Stimulated activated CD4-positive, alpha-beta T cell treated with anti-CD3 and anti-CD28 coated beads, Interleukin-15, amount 100 ng/mL, for 48 hours (primary cell): ENCODE results near the gene ZPR1.
A peak's percentile ranks its signal among the peaks of the same experiment; 100 is the strongest.

ENCODE experiments used
- DNase-seq, 2 donors: peaks; one replicate each; pipeline ENCODE4 v3.0.0-alpha.2; 2020; ENCODE audit warnings: low read depth in 2 of 2

ZPR1 gene

DNA sequence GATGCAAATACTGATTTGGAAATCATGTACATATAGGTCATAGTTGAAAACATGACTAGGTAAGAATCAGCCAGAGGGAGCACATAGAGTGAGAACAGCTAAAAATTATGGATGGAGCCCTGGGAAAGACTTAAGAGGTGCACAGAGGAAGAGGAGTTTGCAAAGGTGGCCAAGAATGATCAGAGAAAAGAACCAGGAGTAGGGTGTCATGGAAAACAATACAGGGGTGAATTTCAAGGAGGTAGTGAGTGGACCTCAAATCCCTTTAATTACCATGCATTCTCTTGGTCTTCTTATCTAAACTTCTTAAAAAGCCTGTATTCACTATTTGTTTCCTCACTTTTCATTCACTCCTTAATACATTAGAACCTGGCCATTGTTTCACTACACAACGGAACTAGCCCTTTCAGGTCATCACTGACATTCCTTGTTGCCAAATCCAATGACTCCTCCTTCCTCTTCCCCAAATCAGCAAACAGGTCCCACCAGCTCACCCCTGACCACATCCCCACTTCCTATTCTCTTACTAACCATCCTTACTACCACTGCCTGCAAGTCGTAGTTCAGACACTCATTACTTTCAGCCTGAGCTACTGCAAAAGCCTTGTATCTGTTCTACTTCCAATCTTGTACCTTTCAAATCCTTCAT is 37.6 kb downstream of the ZPR1 start:
- DNase-seq, result no peak

DNA sequence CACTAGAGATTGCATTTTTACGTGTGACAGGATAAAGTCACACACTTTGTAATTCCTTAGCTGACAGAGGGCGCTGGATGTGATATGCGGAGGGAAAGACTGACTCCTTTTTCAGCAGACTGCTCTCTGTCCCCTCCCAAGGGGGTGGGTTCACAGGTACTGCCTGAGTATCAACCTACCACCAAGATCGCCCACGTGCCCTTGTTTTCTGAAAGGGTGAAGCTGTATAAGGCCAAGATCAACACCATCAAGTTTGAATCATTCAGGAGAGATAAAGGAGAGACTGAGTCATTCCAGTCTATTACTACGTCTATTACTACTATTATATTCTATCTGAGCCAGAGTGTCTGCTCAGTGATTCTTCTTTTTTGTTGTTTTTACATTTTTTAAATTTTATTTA is 45.7 kb downstream of the ZPR1 start:
- DNase-seq, result no peak

DNA sequence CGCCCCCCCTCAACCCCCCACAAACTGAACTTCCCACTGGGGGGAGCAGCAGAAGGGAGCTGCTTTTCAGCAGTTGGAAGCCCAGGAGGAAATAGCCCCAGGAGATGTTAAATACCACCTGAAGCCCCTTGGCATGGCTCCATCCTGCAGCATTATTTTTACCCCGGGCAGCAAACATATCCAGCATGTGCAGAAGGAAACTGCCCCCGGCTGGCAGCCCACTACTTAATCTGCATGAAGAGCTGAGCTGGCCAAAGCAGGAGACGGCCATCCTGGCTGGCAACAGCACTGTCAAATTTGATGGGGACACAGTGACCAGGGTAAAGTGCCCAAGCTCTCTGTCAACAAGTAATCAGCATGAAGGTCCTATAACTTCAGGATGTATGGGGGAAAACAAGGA is 47.1 kb downstream of the ZPR1 start:
- no peak for DNase-seq

DNA sequence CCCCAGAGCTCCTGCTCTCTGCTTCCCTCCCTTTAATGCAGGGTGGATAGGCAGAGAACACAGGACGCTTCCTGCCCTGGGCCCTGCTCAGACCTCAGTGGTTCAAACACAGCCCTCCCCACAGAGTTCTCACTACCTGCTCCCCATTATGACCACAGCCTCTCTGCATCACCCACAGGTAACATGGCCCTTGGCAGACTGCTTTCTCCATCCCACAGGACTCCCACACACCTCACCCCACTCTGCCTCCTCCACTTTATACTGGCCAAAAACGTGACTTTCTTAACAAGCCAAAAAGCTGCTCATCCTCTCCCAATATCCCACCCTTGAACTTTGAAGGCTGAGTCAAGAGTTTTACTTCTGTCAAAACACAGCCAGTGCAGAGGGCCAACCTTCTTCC is 48.8 kb downstream of the ZPR1 start:
- no peak for DNase-seq

DNA sequence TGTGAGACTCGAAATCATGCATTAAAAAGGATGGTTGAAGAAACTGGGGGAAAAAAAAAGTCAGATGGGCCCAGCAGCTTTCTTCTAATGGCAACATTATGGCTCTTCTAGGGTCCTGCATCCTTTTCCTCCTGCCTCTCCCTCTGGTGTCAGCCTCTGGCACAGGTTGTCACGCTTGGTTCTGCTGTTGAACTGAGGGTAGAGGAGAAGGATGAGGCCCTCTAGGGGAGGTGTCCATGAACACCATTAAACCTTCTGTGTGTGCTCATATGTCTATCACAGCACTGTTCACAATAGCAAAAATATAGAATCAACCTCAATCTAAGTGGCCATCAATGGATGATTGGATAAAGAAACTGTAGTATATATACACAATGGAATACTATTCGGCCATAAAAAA is 51.1 kb downstream of the ZPR1 start:
- DNase-seq, result no peak

DNA sequence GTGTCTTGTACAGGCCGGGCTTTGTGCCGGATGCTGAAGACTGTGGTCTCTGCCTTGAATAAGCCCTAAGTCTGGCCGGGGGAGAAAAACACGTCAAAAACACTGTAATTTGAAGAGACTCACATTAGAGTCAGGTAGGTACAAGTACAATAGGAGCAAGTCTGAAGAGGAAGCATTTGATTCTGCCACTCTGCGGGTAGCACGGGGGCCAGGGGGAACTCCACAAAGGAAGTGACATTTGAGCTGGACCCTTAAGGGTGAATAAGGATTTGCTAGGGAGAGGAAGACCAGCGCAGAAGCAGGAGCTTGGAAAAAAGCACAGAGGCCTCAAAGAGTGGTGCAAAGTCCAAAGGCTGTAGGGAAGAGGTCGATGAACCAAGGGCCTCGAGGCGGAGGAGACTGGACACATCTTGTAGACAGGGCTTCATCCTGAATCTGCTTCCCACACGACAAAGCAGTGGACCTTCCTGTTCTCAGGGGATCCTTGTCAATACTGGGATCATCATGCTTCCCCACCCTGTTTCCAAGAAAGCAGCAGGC is 53.8 kb downstream of the ZPR1 start:
- DNase-seq, result no peak

DNA sequence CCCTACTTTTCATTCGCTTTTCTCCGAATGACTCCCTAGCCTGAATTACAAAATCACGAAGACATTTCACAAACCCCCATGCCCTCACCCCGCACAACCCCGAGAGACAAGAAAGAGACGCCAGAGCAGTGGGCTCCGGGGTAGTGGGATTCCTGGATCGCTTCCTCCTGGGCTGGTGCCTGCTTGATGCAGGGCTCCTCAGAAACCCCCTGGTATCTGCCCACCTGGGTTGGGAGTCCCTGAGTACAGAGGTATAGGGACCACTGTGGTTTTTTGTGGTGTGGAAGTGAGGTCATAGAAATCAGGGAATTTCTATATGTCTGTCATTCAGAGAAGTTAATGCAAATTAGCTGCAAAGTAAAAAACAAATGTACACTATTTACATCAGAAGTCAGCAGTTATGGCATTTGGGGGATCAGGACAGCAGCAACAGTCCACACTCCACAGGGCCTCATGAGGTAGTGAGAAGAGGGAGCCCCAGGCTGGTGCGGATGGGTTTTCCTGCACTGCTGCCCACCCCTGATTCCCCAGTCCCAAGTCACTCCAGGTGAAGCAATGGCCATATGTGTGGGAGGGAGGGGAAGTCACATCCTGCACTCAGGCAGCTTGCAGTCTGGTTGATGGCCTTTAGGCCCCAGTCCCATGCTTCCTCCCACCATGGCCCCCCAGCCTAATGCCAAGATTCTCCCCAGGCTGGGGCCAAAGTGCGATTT is 54.6 kb downstream of the ZPR1 start:
- DNase-seq, result no peak

DNA sequence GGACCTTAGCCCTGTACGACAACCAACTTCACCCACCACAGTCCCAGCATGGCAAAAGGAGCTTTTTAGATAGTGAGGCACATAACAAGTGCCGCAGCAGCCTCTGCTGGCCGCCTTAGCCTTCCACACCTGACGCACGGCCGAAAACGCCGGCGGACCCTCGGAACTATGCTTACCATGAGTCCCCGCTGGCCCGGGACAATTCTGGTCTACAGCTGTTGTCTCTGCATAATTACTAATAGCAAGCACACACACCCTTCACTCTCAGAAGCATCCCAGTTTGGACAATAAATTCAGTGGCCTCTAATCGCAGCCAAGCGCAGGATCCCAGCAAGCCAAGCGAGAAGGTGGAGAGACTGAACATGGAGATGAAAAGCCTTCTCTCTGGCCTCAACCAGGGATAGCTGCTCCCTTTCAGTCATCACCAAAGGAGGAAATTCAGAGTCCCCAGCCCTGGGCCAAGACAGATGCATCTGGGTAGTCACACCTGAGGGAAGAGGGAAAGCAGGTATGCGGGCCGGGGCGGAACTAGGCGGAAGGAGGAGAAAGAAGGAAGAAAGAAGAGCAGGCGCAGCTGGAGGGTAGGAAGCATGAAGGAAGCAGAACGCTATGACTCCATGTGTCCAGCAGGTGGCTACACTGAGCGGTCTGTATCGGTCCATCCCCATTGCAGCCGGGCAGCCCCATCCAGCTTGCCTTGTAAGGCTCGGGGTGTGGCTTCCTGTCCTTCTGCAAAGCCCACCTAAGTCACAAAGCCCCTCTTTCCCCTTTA is 55.4 kb downstream of the ZPR1 start:
- peak; percentile 47 to 50 for DNase-seq

DNA sequence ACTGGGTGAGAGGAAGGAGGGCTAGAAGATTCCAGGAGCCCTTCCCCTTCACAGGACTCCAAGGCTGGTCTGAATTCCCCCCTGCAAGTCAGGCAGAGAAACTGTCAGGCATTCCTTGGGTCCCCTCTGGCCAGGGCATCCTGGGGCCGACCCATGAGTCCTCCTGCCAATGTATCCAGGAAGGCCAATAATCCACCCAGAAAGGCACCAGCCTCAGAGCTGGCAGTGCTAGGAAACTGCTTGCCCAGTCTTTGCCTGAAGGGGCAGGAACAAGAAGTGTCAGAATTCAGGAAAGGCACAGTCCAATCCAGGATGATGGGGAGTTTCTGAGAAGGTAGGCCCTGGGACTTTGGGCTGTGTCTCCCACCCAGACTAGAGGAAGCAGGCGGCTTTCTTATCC is 56.0 kb downstream of the ZPR1 start:
- DNase-seq, result no peak

DNA sequence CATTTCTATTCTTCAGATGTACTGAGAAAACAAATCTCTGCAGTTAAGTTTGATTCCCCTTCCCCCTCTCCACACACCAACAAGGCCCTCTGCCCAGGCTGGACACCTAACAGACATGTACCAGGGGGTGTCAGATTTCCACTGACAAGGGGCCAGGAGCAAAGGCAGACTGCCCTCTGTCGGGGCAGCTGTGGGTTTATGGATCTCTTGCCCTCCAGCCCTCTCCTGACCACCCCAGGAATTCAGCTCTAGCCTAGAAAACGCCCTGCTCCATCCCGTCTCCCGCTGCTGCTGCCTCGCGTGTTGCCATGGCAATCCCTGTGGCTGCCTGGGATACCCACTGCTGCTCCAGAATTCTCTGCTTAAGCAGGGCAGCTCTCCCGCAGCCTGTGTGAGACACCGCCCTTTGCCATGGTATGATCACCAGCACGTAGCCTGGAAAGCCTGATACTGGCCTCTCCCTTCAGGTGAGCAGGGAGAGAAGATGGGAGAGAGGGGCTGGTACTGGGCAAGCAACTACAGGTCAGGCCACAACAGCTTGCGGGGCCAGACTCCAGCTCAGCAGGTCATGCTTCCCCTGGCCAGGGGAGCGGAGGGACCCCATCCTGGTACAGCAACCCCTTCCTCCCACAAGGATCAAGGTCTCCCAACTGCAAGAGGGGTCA is 56.6 kb downstream of the ZPR1 start:
- DNase-seq, result no peak

DNA sequence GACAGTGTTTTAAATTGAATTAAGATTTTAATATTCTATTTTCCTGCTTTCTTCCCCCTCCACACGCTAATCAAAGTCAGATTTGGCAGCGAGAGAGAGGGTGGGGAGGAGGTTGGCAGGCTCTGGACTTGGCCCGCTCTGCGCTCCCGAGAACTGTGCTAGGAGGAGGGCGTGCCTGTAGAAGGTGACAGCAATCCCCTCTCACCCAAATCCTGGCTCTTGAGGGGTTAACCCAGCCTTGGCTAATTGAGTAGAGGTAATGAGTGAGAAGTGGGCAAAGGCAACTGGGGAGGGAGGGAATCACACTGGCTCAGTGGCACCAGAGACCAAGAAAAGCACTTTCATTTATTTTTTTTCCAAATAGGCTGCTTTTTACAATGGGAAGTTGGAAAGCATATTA is 57.2 kb downstream of the ZPR1 start:
- no peak for DNase-seq

DNA sequence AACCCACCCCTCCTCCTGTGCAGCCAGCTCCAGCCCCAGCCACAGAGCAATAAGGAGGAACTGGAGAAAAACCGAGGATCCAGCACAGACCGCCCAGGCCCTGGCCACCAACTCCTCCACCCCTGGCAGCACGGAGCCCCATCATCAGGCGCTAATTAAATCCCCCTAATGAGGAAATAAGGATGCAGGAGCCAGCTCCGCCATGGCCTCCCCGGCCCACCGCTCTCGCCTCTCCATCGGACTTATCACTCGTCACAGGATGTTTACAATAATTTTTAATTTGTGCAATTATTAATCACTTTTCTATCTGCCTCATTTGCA is 57.6 kb downstream of the ZPR1 start:
- DNase-seq, result no peak

DNA sequence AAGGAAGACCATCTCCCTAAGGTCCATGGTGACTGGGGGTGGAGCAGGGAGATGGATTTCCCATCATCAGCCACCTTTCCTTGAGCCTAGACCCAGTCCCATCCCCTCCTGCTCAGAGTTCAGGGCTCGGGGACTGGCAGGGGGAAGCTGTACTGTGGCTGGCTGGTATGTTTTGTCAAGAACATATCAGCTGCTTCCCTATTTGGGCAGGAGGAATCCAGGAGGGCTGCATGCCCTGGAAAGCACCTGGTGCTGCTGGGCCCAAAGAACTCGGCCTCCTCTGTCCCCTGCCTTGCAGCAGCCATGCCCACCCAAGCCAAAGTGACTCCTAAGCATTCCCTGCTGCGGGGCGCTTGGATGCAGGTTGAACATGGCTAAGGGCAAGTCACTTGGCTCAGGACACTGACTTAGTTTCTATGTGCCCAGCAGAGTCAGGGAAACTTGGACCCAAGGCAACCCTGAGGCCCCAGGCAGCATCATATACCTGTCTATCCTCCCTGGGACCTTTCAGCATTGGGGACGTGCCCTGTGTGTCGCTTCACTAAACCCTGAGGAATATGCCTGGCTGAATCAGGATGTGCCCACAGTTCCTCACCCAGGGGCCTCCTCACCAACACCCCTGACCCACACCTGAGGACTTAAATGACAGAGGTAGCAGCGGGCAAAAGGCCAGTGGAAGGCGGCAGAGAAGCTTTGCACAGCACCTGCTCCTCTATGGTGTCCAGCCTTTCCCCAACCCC is 58.2 kb downstream of the ZPR1 start:
- DNase-seq, result no peak

DNA sequence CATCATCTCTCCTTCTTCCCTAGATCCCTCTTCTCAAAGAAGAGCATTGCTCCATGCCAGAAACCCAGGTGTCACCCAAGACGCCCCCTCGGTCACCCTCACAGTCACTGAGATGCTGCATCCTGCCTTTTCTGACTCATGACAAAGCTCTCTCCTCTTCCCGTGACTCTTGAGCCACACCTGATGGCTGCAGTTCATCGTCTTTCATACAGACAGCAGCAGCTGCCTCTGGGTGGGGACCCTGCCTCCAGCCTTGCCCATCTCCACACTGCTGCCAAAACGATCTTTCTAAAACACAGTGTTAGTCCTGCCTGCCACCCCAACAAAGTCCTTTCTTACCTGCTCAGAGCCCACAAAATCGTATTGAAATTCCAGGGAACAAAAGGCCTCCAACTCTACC is 59.8 kb downstream of the ZPR1 start:
- DNase-seq, result no peak

DNA sequence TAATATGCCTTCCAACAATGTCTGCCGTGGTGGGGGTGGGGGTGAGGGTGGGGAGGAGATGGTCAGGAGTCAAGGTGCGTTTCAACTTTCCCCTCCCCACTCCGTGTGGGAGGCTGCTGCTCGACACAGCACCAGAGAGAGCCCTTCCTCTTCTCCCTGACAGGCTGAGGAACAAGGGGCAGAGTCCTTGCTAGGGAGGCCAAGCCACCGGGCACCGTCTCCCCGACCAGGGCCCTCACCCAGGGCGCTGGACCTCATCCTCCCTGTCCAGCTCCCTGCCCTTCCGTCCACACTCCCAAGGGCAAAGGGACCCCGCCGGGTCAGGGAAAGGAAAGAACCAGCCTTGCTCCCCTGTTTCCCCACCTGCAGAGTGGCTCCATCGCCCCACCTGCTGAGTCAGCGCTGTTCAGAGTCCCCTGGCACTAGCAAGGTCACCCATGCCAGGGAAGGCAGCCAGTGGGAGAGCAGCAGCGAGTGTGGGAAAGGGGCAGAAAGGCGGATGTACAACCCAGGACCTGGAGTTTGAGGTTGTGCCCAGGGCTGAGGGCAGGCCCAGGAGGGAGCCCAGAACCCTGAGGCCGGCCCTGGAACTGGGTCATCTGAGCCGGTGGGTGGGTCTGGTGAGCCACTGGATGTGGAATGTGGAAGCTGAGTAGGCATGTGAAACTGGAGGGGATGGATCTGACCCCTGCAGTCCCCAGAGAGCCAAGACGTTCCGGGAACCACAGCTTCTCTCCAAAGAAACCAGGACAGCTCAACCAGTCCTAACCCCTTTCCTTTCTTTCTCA is 62.2 kb downstream of the ZPR1 start:
- DNase-seq, result no peak

DNA sequence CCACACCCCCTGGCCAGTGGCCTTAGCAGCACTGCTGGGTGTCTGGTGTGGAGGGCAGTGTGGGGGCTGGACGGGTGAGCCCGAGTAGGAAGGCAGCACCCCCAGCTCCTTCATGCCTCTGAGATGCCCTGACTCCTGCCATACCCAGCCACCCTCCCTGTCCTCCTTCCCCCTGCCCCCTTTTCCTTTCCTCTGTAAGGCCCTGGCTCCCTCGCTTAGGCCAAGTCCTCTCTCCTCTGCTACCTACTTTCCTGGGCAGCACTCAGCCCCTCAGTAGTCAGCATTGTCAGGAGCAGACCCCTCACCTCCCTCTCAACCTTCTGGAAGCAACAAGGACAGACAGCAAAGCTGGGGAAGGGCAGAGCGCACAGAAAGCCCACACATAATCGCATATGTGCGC is 63.0 kb downstream of the ZPR1 start:
- no peak for DNase-seq
